Transverse colon (tissue), 3 donors: ENCODE data around the gene SEC24C.
"Not testable (repeated sequence)": the region's sequence is repeated elsewhere in the genome, so short reads cannot be mapped to it uniquely, and the experiment has no call there.

ENCODE experiments used
- CTCF ChIP-seq, 5 experiments: fragments of 200-600 bp in 3 of 5; fragments of 450-650 bp in 2 of 5; sonication (generic) in 3 of 5; IDR thresholded peaks; 1 replicate in 2 of 5; 2 replicates in 3 of 5; pipeline ENCODE4 v1.5.1; 2016 to 2017; ENCODE audit warnings: antibody characterized with exemption in 5 of 5, inconsistent platforms in 3 of 5, mild to moderate bottlenecking in 2 of 5, moderate library complexity in 1 of 5
- EP300 ChIP-seq: sonication (generic); formaldehyde crosslinking; IDR thresholded peaks from one replicate; pipeline ENCODE4 v1.6.1; 2017; ENCODE audit warnings: antibody characterized with exemption, low read depth

- not testable (repeated sequence) for TF ChIP-seq CTCF (IDR thresholded peaks at IDR 0.05); EP300
Measured at GRCh38 chr10:73707628-73708027, 36.5 kb upstream of the SEC24C start.
